ENCODE data around the gene TTC39C.

Gene TTC39C

DNA sequence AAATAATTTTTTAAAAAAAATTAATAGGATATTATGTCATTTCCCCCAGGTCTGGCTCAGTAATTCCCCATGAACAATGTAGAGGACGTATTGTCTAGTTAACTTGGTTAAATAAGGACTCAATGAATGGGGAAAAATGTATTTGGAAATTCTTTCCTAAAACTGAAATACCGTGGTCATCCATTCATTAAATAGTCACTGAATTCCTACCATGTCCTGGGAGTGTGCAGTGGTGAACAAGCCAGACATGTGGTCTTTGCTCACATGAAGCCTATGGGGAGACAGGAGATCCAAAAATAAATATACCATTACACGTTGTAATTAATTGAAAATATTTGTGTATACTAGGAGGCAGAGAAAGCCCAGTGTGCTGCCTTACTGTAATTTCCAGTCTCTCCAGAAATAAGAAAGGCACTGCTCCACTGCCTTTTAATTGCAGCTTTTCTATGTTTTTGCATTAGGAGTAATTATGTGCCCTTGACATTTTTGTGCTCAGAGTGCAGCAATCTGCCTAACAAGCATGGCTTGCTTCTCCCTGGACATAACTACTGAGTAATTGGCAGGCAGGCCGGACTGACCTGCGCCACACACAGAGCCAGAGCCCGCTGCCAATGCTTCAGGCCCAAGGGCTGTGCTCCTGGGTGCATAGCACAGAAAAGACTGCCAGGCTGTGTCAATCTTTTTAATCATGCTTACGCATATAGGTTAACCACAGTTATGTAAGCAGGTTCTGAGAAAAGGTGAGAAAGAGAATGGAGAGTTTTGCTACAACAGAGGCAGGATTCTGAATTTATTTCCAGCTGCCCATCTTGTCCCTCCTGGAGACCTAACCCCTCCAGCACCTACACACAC, 22.2 kb upstream of the TTC39C start:
- DNase-seq = peak; percentile 52

DNA sequence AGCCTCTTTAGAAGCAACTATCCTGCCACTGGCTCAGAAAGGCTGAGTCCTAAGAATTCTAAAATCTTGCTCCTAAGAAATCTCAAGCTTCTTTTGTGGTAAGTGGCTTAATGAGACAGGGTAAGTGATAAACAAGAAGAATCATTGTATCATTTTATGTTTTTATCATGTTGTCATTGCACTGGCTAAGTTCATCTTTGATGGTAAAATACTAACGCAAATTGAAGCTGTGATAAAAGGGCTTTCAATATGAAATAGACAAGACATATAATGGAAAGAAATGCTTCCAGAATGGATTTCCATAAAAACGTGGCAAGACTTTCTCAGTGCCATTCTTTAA, 21.6 kb upstream of the TTC39C start:
- no peak for DNase-seq

DNA sequence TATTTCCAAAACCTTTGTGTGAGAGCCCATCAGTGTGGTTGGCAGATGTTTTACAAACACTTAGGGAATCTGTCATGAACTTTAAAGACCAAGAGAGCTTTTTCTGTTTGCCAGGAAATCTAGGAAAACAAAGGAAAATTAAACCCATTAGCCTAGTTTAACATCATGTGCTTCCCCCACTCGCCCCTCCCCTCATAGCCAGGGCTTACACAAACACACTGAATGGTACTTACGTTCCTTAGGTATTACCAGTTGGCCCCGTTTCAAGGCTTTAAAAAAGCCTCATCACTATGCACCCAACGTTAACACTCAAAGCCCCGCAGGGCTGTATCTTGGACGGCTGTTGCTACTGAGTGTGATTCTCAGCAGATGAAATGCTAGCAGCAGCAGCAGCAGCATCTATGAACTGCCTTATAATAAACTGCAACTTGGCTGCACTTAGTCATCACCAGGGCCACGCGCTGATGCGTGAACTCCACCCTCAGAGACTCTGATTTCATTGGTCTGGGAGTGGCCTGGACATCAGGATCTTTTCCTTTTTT, 20.1 kb upstream of the TTC39C start:
- peak; percentile 84 for DNase-seq

DNA sequence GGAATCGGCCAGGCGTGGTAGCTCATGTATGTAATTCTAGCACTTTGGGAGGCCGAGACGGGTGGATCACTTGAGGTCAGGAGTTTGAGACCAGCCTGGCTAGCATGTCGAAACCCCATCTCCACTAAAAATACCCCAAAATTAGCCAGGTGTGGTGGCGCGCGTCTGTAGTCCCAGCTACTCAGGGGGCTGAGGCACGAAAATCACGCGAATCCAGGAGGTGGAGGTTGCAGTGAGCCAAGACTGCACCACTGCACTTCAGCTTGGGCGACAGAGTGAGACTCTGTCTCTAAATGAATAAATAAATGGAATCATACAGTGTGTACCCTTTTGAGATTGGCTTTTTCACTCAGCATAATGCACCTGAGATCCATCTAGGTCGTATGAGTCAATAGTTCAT, 19.4 kb upstream of the TTC39C start:
- no peak for DNase-seq

DNA sequence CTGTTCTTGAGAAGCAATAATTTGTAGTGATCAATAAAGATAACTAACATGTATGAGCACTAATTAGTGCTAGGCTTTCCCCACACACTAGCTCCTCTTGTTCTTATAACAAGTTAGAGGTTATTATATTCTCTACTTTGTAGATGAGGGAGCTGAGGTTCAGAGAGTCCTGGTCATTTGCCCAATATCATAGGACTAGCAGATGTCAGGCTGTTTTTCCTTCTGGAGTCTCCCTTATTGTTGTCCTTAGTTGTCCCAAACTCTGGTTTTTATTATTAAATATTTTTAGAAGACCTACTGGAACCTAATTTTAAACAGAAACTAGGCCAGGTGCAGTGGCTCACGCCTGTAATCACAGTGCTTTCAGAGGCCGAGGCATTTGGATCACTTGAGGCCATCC, 16.5 kb upstream of the TTC39C start:
- DNase-seq = no peak

DNA sequence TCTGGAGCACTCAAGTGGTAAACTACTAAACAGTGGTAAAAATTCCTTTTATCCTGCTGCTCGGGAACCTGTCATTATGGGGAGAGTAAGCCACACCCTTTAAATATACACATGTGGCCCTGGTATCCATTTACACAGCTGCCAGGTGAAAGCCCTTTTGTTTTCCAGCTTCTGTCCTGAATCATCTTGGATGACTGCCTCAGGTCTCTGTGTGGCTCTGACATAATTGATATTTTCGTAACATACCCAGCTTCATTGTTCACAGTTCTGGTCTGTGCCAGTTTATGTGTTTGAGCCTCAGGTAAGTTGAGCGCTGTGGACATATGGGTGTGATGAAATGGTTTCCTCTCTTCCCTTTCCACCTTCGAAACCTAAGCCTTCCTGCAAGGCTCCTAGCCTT, 15.7 kb upstream of the TTC39C start:
- DNase-seq = no peak

DNA sequence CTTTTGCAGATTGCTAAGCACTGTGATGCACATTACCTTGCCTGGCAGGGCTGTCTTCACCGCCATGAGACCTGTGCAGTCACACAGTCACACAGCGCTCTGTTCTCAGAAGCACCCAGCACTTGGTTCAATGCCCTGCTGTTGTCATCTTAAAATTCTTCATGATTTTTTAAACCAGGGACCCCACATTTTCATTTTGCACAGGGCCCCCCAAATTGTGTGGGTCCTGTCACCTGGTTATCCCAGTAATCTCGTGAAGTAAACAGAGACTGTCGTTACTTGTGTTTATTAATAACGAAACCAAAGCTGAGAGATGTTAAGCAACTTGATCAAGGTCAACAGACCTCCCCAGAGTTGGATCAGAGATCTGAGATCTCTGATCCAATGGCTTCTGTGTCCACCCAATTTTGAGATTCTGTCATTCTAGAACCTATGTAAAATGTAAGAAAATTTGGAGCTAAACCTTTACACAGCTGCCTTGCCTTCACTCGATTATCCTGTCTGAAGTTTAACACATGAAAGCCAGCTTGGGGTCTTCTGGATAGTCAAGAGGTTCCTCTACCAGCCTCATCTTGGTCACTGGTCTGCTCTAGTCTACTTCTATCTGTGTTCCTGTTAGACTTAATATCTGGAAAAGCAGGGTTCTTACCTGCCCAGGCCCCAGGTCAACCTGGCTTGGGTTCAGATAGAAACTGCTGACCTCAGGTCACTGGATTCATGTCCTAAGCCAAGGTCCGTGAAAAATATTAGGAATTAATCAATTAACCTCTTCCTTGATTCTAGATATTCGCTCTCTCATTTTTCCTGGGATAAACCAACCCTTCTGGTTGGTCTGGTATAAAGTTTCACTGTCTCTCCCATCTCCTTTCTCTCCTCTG, 13.7 kb upstream of the TTC39C start:
- DNase-seq = no peak

DNA sequence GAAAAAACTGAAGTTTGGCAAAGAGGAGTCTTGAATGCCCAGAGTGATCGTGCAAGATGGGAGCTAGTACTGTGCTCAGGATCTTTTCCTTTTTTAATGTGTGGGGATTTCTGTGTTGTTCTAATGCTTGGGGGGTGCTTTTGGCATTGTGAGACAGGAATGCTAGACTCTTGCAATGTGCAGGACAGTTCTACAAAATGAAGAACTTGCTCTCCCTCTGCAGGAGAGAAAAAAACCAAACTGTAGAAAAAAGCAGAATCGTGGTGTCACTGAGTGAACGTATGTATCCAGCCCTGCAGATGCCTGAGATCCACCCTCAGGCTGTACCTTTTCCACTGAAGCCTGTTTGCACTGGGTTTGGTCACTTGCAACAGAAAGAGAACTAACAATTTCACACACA, 12.1 kb upstream of the TTC39C start:
- DNase-seq = no peak

DNA sequence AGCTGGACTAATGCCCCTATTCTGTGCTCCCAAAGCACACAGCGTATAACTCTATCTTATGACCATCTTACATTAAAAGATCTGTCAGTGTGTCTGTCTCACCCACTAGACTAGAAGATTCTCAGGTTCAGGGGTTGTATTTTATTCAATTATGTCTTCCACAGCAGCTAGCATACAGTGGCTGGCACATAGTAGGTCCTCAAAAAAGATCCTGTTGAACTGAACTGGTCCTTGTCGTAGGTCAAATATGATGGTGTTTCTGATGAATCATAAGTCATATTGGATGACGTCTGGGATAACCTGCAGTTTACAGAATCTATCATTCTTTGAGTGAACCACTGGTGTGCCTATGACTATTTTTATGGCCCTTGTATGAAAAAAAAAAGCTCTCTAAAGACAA, 11.3 kb upstream of the TTC39C start:
- DNase-seq = no peak

DNA sequence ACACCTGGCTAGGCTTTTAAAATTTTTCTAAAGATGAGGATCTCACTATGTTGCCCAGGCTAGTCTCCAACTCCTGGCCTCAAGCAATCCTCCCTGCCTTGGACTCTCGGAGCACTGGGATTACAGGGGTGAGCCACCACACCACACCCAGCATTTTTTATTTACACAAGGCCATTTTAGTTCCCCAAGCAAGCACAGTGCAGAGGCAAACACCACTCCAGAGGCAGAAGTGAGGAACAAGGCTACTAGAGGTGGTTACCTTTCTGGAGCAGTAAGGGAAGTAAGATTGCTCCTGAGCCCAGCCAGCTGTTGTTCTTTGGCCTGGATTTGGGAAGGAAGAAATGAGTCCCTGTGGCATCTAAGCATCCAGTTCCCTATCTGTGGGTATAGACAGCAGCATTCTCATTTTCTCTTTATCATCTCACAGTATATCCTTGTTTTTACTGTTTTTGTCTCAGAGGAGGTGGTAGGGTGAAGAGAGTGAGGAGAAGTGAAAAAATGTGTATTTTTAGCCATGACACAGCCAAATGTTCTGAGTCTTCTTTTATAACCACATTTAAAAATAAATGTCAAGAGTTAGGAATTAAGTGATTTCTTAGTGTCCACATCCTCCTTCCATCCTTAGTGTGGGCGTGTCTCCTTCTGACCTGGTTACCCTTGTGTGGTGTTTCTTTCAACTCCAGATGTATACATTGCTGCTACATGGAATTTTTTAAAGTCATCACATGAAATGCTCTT, 10.5 kb upstream of the TTC39C start:
- peak; percentile 12 for DNase-seq

DNA sequence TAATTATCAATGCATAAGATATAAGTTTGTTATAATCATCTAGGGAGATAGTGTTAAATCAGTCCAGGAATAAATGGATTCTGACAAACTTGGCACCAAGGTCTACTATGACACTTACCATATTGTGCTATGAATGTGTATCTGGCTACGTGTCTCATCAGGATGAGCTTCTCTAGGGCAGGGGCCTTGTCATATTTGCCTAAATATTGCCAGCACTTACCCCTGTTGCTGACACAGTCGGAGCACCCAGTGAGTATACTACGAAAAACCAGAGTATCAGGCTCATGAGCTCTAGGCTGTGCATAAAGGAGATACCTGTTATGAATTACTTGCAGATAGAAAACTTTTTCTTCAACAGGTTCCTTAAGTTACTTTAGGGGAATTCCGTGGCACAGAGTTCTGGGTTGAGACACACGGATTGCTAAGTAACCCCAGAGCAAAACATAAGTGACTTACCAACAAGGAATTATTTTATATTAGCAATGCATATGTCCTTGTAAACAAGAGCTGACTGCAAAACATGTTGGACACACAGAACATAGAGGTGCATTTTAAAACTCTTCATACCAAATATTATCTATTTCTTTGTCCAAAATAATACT, 7.7 kb upstream of the TTC39C start:
- DNase-seq = no peak

DNA sequence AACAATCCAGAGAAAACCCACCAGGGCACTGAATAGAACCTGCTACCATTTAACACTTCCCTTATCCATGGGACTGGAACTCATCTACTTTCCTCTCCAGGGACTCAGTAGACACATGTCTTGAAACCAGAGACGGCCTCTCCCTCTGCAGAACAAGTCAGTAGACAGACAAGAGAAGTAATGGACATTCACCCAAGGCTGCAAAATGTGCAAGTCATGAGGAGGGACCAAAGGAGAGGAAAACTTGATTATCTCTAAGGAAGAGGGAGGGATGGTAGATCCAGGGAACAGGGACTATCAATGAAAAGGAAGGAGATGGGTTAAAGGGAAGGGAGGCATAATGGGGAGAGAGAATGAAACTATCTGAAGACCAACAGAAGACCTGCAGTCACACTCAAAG, 5.3 kb upstream of the TTC39C start:
- DNase-seq = no peak

DNA sequence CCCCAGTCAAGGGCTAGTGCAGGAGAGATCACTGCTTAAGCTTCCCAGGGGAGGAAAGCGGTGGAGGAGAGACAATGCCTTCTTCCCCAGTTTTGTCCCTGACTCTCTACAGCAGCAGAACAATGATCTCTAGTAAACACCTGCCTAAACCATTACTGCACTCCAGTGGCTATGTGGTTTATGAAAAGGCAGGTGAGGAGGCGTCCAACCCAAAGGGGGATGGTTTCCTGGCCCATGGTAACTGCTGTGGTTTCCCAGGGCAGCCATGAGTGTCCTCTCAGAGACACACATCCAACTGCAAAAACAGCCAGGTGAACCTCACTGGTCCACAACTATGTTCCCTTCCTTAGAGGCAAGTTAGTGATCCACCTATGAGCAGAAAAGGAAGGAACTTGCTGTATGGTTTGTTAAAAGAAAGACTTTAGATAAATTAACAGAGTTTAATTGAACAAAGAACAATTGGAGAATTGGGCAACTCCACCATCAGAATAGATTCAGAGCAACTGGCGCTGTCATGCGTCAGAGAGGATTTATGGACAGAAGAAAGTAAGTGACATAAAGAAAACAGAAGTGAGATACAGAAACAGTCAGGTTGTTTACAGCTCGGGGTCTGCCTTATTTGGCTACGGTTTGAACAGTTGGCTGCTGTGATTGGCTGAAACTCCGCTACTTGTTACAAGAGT, 4.8 kb upstream of the TTC39C start:
- DNase-seq = no peak

DNA sequence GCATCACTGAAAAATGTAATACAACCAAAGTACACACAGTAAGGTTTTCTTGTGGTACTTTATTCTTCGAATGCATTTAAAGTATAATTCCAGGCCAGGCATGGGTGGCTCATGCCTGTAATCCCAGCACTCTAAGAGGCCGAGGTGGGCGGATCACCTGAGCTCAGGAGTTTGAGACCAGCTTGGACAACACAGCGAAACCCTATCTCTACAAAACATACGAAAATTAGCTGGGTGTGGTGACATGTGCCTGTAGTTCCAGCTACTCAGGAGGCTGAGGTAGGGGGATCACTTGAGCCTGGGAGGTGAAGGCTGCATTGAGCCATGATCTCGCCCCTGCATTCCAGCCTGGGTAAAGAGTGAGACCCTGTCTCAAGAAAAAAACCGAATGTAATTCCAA, 3.9 kb upstream of the TTC39C start:
- no peak for DNase-seq

DNA sequence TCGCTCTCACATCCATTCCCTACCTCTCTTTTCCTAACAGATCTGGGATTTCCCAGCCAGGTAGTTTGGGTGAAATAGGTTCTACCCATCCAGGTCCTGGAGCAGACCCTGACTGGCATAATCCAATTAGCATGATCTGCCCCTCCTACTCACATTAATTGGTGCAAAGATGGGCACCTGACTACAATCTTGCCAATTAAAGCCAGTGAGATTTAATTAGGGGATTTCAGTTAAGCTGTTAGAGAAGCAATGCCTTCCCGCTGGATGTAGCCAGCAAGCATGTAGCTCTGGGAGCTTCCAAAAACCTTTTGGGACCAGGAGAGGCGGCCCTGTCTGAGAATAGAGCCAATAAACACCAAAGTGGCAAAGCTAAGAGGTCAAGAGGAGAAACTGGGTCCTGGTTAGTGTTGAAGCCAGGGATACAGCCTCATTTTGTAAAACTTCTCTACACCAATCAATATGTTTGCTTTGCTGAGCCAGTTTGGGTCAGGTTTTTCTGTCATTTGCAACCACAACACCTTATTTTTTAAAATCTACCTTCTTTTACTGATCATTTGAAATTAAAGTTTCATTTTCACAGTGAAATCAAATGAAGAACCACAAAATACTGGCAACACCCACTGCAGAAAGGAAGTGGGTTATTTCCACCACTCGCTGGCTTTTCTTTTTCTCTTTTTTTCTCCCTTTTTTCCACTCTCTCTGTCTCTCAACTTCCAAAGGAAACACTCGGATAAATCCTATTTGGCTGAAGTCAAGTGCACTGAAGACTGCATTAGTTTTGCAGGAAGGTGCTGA, 3.2 kb upstream of the TTC39C start:
- no peak for DNase-seq

DNA sequence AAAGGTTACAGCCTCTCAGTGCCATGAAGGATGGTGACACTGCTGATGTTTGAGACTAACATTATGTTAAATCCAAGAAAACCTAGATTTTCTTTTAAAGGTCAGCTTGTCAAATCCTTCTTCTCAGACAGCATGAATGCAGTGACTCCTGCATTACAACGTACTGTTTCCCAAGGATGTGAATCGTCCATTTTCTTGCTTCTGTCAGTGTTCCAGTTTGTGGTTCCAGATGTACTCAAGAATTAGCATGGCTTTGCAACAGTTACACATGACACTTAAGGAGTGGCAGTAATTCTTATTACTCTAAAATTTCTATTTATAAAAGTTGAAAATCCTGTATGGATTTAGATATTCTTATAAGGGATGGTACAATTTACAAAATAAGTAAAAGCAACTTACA, 1.5 kb upstream of the TTC39C start:
- no peak for DNase-seq

DNA sequence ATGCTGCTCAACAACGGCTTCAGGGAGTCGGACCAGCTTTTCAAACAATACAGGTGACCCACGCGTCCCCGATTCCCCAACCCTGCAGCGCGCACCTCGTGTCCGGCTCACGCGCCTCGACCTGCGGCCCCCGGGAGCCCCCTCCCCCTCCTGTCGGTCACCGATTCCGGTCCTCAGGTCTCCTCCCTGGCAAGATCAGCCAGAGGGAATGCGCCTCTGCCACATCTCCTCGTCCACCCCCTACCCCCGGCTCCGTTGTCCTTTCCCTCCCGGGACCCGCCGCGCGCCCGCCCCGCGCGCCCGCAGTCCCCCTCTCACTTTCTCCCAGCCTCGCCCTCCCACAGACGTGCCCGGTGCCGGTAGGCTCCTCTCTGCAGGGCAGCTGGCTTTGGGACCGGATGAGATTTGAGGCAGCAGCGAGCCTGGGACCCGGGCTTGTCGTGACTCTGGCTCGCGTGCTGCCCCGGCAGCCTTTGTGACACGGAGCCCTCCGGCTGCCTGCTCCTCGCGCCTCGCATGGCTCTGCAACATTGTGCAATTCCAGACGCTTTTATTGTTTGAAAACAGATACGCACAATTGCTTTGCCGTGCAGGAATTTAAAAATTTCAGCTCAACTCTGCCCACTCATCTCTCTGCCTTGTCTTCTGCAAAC, 558 bp downstream of the TTC39C start:
- DNase-seq = peak; percentile 73

DNA sequence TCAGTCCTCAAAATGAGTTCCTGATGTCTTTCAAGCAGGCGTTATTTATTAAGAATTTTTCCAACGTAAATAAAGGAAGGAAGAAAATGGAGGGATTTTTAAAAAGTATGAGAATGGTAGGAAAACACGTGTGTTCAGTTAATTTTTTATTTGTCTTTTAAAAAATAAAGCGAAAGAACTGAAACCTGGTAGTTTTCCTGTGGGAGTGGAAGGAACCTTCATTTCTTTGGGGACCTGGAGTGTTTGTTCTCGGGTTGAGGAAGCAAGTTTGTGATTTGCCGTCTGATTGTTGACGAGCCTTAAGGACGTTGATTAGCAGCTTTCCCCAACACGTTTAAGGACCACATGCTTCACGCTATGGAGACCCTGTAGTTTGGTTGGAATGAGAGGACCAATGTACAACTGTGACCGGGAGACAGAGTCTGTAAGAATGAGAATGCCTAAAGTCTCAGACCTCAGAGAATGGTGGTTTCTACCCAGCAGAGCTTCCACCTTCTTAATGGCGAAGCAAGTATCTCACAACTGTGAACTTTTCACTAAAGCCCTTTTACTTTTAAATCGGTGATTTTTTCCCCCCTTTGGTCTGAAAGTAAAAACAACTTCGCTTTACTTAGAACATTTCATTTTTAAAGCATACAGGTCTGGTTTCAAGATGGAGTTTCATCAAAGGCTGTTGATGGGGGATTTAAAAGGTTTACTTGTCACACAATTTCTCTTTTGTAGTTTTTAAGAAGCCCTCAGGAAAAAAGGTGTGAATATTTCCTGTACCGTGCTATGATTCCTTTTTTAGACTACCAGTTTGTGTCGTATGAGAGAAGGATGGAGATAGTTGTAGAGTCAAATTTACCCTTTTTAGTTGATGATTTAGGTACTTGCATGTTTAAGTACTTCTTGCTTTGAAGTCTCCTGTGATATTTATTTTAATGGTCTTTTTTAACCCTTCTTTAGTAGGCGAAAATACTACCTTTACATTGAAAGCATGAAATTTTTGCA, 1.4 kb downstream of the TTC39C start:
- no peak for DNase-seq

DNA sequence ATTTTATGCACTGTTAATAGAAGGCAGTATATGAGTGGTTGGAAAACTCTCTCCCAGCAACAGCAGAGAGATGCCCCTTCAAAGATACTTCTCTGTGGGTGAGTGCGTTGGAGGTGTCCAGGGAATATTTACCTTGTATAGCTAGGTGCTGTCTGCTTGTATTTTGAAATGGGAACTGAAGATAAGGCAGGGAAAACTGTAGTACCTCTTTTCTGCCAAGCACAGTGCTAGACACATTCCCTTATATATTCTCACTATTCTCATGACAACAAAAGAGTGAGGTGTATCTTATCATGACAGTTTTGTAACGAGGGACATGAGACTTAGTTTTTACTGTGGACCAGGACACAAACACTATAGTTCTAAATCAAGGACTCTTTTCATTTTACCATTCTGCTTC, 2.1 kb downstream of the TTC39C start:
- DNase-seq = no peak
